Endothelial cell of umbilical vein (primary cell): ENCODE results near the gene CTSW. TPM values are rescaled to one million over a fixed set of nuclear protein-coding genes. Genes with fewer than 3 reads are reported as not detected.

Experiments
- BruUV-seq: library from RNA; stranded (reverse); fragments of 400-500 nt; replicated peaks from 2 replicates; lab custom pipeline; 2021; lab: Mats Ljungman, UMichigan
- CTCF ChIA-PET: fragments of 300-600, 350-600 bp; sonication (Branson Sonifier 250); formaldehyde crosslinking; loops from one replicate; lab custom pipeline; 2021; ENCODE audit warnings: antibody characterized with exemption, inconsistent platforms; lab: Charles Lee
- POLR2A ChIA-PET: fragments of 300-600, 350-600 bp; sonication (Branson Sonifier 250); formaldehyde crosslinking; loops from one replicate; lab custom pipeline; 2021; ENCODE audit warnings: antibody characterized with exemption, inconsistent platforms; lab: Charles Lee
- DNase-seq: peaks from one replicate; pipeline ENCODE4 v3.0.0-alpha.2; 2011; ENCODE audit warnings: low read depth, low spot score
- FAIRE-seq: peaks from 2 replicates; lab custom pipeline; 2011; peaks lifted over from hg19 to GRCh38; lab: Jason Lieb, UNC
- H2AFZ ChIP-seq: 2 replicates; pipeline ENCODE4 v1.6.0; 2012; ENCODE audit warnings: low read depth, low read length, control low read depth, inconsistent platforms
- H3K27ac ChIP-seq: 2 replicates; pipeline ENCODE4 v1.5.1; 2011; ENCODE audit warnings: low read depth, mild to moderate bottlenecking, control low read depth, low read length, moderate library complexity; ENCODE audit not compliant: insufficient read depth
- H3K27me3 ChIP-seq, 2 experiments: 2 replicates each; pipeline versions ENCODE4 v1.6.0 to v1.6.1; 2011; ENCODE audit warnings: low read length in 2 of 2, mixed read lengths in 1 of 2; ENCODE audit not compliant: control insufficient read depth in 2 of 2, insufficient read depth in 2 of 2
- H3K36me3 ChIP-seq, 2 experiments: 2 replicates in 1 of 2; 3 replicates in 1 of 2; pipeline ENCODE4 v1.5.1; 2011; ENCODE audit warnings: low read length in 2 of 2, mild to moderate bottlenecking in 1 of 2, moderate library complexity in 1 of 2; ENCODE audit not compliant: control insufficient read depth in 2 of 2, insufficient read depth in 2 of 2; ENCODE audit errors: extremely low read depth in 1 of 2
- H3K4me1 ChIP-seq: 3 replicates; pipeline ENCODE4 v1.5.1; 2011; ENCODE audit warnings: mild to moderate bottlenecking, low read length; ENCODE audit not compliant: control insufficient read depth, insufficient read depth; ENCODE audit errors: extremely low read depth
- H3K4me2 ChIP-seq: 2 replicates; pipeline ENCODE4 v1.6.1; 2011; ENCODE audit warnings: low read length, control low read depth, mixed read lengths; ENCODE audit not compliant: insufficient read depth
- H3K4me3 ChIP-seq, 3 experiments: fragments of 200-600 bp in 1 of 3; sonication (generic), shearing (Covaris generic) in 1 of 3; replicated peaks in 1 of 3; 2 replicates each; pipeline ENCODE4 v1.5.1; 2011 to 2016; ENCODE audit warnings: control low read depth in 3 of 3, low read length in 3 of 3, mild to moderate bottlenecking in 2 of 3, inconsistent platforms in 1 of 3, low read depth in 1 of 3, moderate library complexity in 1 of 3; ENCODE audit not compliant: insufficient read depth in 1 of 3
- H3K79me2 ChIP-seq: 2 replicates; pipeline ENCODE4 v1.6.0; 2012; ENCODE audit warnings: low read length, inconsistent platforms; ENCODE audit not compliant: control insufficient read depth, insufficient read depth
- H3K9ac ChIP-seq: replicated peaks from 2 replicates; pipeline ENCODE3; 2011; ENCODE audit warnings: low read length, control low read depth; ENCODE audit not compliant: insufficient read depth; ENCODE audit errors: extremely low read depth
- H3K9me1 ChIP-seq: replicated peaks from 3 replicates; pipeline ENCODE4 v1.6.0; 2011; ENCODE audit warnings: mild to moderate bottlenecking, low read length; ENCODE audit not compliant: control insufficient read depth, insufficient read depth; ENCODE audit errors: extremely low read depth
- H3K9me3 ChIP-seq: replicated peaks from 2 replicates; pipeline ENCODE4 v1.5.1; 2012; ENCODE audit warnings: low read length, inconsistent platforms; ENCODE audit not compliant: control insufficient read depth, insufficient read depth
- H4K20me1 ChIP-seq: replicated peaks from 2 replicates; pipeline ENCODE3; 2011; ENCODE audit warnings: mild to moderate bottlenecking, low read length; ENCODE audit not compliant: control insufficient read depth, insufficient read depth; ENCODE audit errors: extremely low read depth
- CTCF ChIP-seq, 2 donors: IDR thresholded peaks; 1 replicate in 1 of 2; 2 replicates in 1 of 2; pipeline ENCODE4 v1.5.1; 2011; ENCODE audit warnings: low read length in 2 of 2, mild to moderate bottlenecking in 2 of 2, moderate library complexity in 2 of 2, control low read depth in 1 of 2, inconsistent platforms in 1 of 2, low read depth in 1 of 2; ENCODE audit not compliant: insufficient read depth in 1 of 2; ENCODE audit errors: extremely low read depth in 1 of 2
- EZH2 ChIP-seq: IDR thresholded peaks from 2 replicates; pipeline ENCODE4 v1.6.1; 2012; ENCODE audit warnings: borderline replicate concordance, low read depth, mild to moderate bottlenecking, moderate library complexity, low read length, inconsistent platforms; ENCODE audit not compliant: severe bottlenecking
- FOS ChIP-seq: IDR thresholded peaks from 2 replicates; pipeline ENCODE4 v1.6.1; 2011; ENCODE audit warnings: mild to moderate bottlenecking, low read length, moderate library complexity, borderline replicate concordance; ENCODE audit not compliant: insufficient read depth
- GATA2 ChIP-seq: IDR thresholded peaks from 2 replicates; pipeline ENCODE4 v1.7.0; 2011; ENCODE audit warnings: low read depth, mild to moderate bottlenecking, moderate library complexity, mixed read lengths, low read length; ENCODE audit not compliant: insufficient read length, insufficient read depth
- JUN ChIP-seq: IDR thresholded peaks from 2 replicates; pipeline ENCODE4 v1.6.1; 2011; ENCODE audit warnings: borderline replicate concordance, low read depth; ENCODE audit not compliant: insufficient read length, insufficient read depth
- MAX ChIP-seq: IDR thresholded peaks from 2 replicates; pipeline ENCODE4 v1.6.1; 2011; ENCODE audit not compliant: insufficient read depth, insufficient read length
- MYC ChIP-seq: IDR thresholded peaks from one replicate; pipeline ENCODE4 v1.6.1; 2011; ENCODE audit warnings: mild to moderate bottlenecking, low read depth, low read length
- POLR2A ChIP-seq: IDR thresholded peaks from 2 replicates; pipeline ENCODE4 v1.6.1; 2012; ENCODE audit warnings: low read depth, mild to moderate bottlenecking, control low read depth, low read length
- POLR2AphosphoS5 ChIP-seq: IDR thresholded peaks from 2 replicates; pipeline ENCODE4 v1.6.1; 2012; ENCODE audit warnings: low read depth, mild to moderate bottlenecking, control low read depth, low read length, moderate library complexity; ENCODE audit not compliant: insufficient read depth
- dilution Hi-C: fragments of 300-500 bp; cut with MboI; formaldehyde crosslinking; loops from one replicate; pipeline ENCODE4 v1.15.0; 2019; ENCODE audit warnings: low sequenced_read_pairs; ENCODE audit not compliant: extremely low pct_ligation_motif_present
- intact Hi-C: fragments of 100-400 bp; cut with micrococcal nuclease; formaldehyde crosslinking; loops from one replicate; pipeline ENCODE4 v1.10.0; 2022
- polyA plus RNA-seq, 4 experiments: library from polyadenylated mRNA; depleted of rRNA in 3 of 4; stranded (reverse) in 3 of 4; unstranded in 1 of 4; fragments of >200 nt; gene quantifications; 2 replicates each; pipeline versions ENCODE4 v1.2.1 to v1.2.3, GENCODE V29; 2011 to 2012; ENCODE audit warnings: missing spikeins in 1 of 4
- total RNA-seq: library from RNA; stranded (reverse); gene quantifications from 2 replicates; pipeline ENCODE4 v1.2.3, GENCODE V29; 2021

Gene CTSW
- total and polyA plus RNA-seq, 2 donors (not counting 3 experiments of a cell fraction or from before 2014, with no cell fraction given): not detected

- no peaks in the 10 kb centered on the region for H3K9me3 ChIP-seq
- FAIRE-seq (no peak), DNase-seq (no peak)
- H3K9ac ChIP-seq: no peak overlapping the region
- H2AFZ ChIP-seq: no peak overlapping the region
- POLR2A ChIA-PET: interaction anchor here (1.0 to 1.3 kb wide), 2 partner anchors 9 kb away, joined by 3 to 4 read pairs; partner anchors contain the start of gene MUS81
- peaks cover 5% of the 10 kb centered on the region for H4K20me1 ChIP-seq
- CTCF ChIA-PET: interaction anchor here (0.8 to 3.7 kb wide), 9 partner anchors 8 to 137 kb away, joined by 3 to 18 read pairs (median 3); partner anchors contain the start of genes FIBP and MUS81
- no peaks in the 10 kb centered on the region for H3K9me1 ChIP-seq
- dilution Hi-C loops (no loop called here), intact Hi-C loops (no loop called here)
- no peak overlapping the region for H3K4me3 ChIP-seq
- no peak for TF ChIP-seq GATA2
- no peak for TF ChIP-seq EZH2
- TF ChIP-seq MAX: no peak
- no peak for TF ChIP-seq MYC
- no peak for TF ChIP-seq FOS
- TF ChIP-seq JUN: no peak
- peak; percentile 58 for TF ChIP-seq POLR2A
- peak; percentile 48 to 50 for TF ChIP-seq CTCF (IDR thresholded peaks at IDR 0.05; ENCODE audit: extremely low read depth in 1 of 2, insufficient read depth in 1 of 2, low read depth in 1 of 2, low read length in 2 of 2)
- TF ChIP-seq POLR2AphosphoS5: peak; percentile 42
- H3K27me3 ChIP-seq: no peaks in the 10 kb centered on the region
- H3K36me3 ChIP-seq: peaks cover 31 to 42% of the 10 kb centered on the region in 2 experiments
- H3K27ac ChIP-seq: no peak overlapping the region
- H3K4me1 ChIP-seq: peaks cover 8% of the 10 kb centered on the region
- H3K4me2 ChIP-seq: no peak overlapping the region
- no TSS peak for BruUV-seq
- H3K79me2 ChIP-seq: peaks cover 31% of the 10 kb centered on the region
These were observed 28.5 kb upstream of the CTSW start for GRCh38 chr11:65851083-65851579.
